ENCODE data around the gene SUPT20HL1.
"Not testable (repeated sequence)": the region's sequence is repeated elsewhere in the genome, so short reads cannot be mapped to it uniquely, and the experiment has no call there.

Gene SUPT20HL1

GRCh38 chrX:24360272-24360671, at the start of gene SUPT20HL1:
Gene SUPT20HL1 (plus strand): TSS chrX:24360639. CDS start chrX:24362761, 2,122 bp downstream.
- DNase-seq = no peak

- not testable (repeated sequence) for DNase-seq
Observed at GRCh38 chrX:24310916-24311315, 49.5 kb upstream of the SUPT20HL1 start.

GRCh38 chrX:24311507-24312248, 48.8 kb upstream of the SUPT20HL1 start:
- DNase-seq = not testable (repeated sequence)

GRCh38 chrX:24312249-24312607, 48.2 kb upstream of the SUPT20HL1 start:
- DNase-seq = not testable (repeated sequence)

- DNase-seq = no peak
Observed at GRCh38 chrX:24314019-24314635, 46.3 kb upstream of the SUPT20HL1 start, which contains the start of gene SUPT20HL2. Gene SUPT20HL2 (minus strand): TSS chrX:24314069. CDS start chrX:24313315, 754 bp downstream.

- DNase-seq = no peak
Observed at GRCh38 chrX:24316111-24316510, 44.3 kb upstream of the SUPT20HL1 start.

GRCh38 chrX:24317567-24317966, 42.9 kb upstream of the SUPT20HL1 start:
- no peak for DNase-seq

GRCh38 chrX:24321741-24322395, 38.6 kb upstream of the SUPT20HL1 start:
- no peak for DNase-seq

GRCh38 chrX:24325231-24325630, 35.2 kb upstream of the SUPT20HL1 start:
- no peak for DNase-seq

GRCh38 chrX:24332878-24333277, 27.6 kb upstream of the SUPT20HL1 start:
- no peak for DNase-seq

- no peak for DNase-seq
Observed at GRCh38 chrX:24333371-24333770, 27.1 kb upstream of the SUPT20HL1 start.

- no peak for DNase-seq
Observed at GRCh38 chrX:24334461-24334860, 26.0 kb upstream of the SUPT20HL1 start.

GRCh38 chrX:24335871-24336270, 24.6 kb upstream of the SUPT20HL1 start:
- DNase-seq = no peak

- DNase-seq = no peak
Observed at GRCh38 chrX:24339911-24340310, 20.5 kb upstream of the SUPT20HL1 start.

- no peak for DNase-seq
Observed at GRCh38 chrX:24340501-24340900, 19.9 kb upstream of the SUPT20HL1 start.

GRCh38 chrX:24341795-24342194, 18.6 kb upstream of the SUPT20HL1 start:
- DNase-seq = no peak

GRCh38 chrX:24343719-24344118, 16.7 kb upstream of the SUPT20HL1 start:
- no peak for DNase-seq

- no peak for DNase-seq
Observed at GRCh38 chrX:24347881-24348280, 12.6 kb upstream of the SUPT20HL1 start.

GRCh38 chrX:24350217-24350616, 10.2 kb upstream of the SUPT20HL1 start:
- DNase-seq = no peak

GRCh38 chrX:24355095-24355494, 5.3 kb upstream of the SUPT20HL1 start:
- no peak for DNase-seq

GRCh38 chrX:24357106-24357505, 3.3 kb upstream of the SUPT20HL1 start:
- no peak for DNase-seq

GRCh38 chrX:24362089-24362745, 1.8 kb downstream of the SUPT20HL1 start:
- not testable (repeated sequence) for DNase-seq

- DNase-seq = not testable (repeated sequence)
Observed at GRCh38 chrX:24363432-24364181, 3.2 kb downstream of the SUPT20HL1 start.
